ENCODE measurements around the gene EXOC6.

- TF ChIP-seq JUND (IDR thresholded peaks at IDR 0.05) (no peak), REST (IDR thresholded peaks at IDR 0.05; ENCODE audit: low read depth) (no peak), POLR2AphosphoS5 (IDR thresholded peaks at IDR 0.05; ENCODE audit: low read depth, low read length) (no peak), CTCF (IDR thresholded peaks at IDR 0.05 in 2 of 3, conservative IDR thresholded peaks at IDR 0.05 in 1 of 3; ENCODE audit: borderline replicate concordance in 1 of 3, insufficient read depth in 1 of 3, low read depth in 2 of 3, low read length in 2 of 3) (no peak), SIN3A (IDR thresholded peaks at IDR 0.05; ENCODE audit: low read depth) (no peak), EGR1 (IDR thresholded peaks at IDR 0.05; ENCODE audit: low read depth) (no peak), POLR2A (IDR thresholded peaks at IDR 0.05; ENCODE audit: borderline replicate concordance, extremely low read depth, insufficient read depth, insufficient read length) (no peak), ZFX (IDR thresholded peaks at IDR 0.05) (no peak), SP1 (IDR thresholded peaks at IDR 0.05; ENCODE audit: low read depth) (no peak), FOSL1 (IDR thresholded peaks at IDR 0.05; ENCODE audit: low read depth) (no peak), TCF7L2 (IDR thresholded peaks at IDR 0.05; ENCODE audit: borderline replicate concordance, extremely low read depth, insufficient read depth, insufficient read length) (no peak), SRF (IDR thresholded peaks at IDR 0.05; ENCODE audit: low read depth) (no peak), YY1 (IDR thresholded peaks at IDR 0.05; ENCODE audit: extremely low read depth, insufficient replicate concordance, low read depth, low read length) (no peak)
Measured at GRCh38 chr10:92907280-92907679, 59.0 kb downstream of the EXOC6 start.
